DOHH2 (cell line): ENCODE data around the gene MOB3C.

Source experiments
- CTCF ChIP-seq: fragments of 200-600 bp; sonication (generic); IDR thresholded peaks from one replicate; pipeline ENCODE4 v1.5.1; 2014; ENCODE audit warnings: antibody characterized with exemption, mild to moderate bottlenecking, low read depth, low read length; ENCODE audit not compliant: poor library complexity, severe bottlenecking
- EZH2phosphoT487 ChIP-seq: fragments of 200-600 bp; sonication (generic); IDR thresholded peaks from 2 replicates; pipeline ENCODE4 v1.6.1; 2017; ENCODE audit warnings: borderline replicate concordance, mild to moderate bottlenecking, antibody characterized with exemption, low read length, moderate library complexity, mixed read lengths

GRCh38 chr1:46569884-46570725, 46.5 kb downstream of the MOB3C start:
- TF ChIP-seq EZH2phosphoT487, result no peak
- TF ChIP-seq CTCF, result no peak
